ENCODE measurements around the gene IKZF1. TPM values are rescaled to one million over a fixed set of nuclear protein-coding genes. Genes with fewer than 3 reads are reported as not detected.

Gene IKZF1
- total RNA-seq, 1 experiment from 2014 or later: 0.57 TPM

- Histone ChIP-seq H3K4me2 (ENCODE audit: low read length) (no peak overlapping the region), H3K79me2 (ENCODE audit: insufficient read depth, low read length) (no peaks in the 10 kb centered on the region), H3K27me3 (ENCODE audit: insufficient read depth, low read length) (peaks cover 12% of the 10 kb centered on the region; the same call in 1 of the 2 replicates), H3K27ac (ENCODE audit: low read depth, low read length) (no peak overlapping the region), H4K20me1 (ENCODE audit: insufficient read depth) (no peaks in the 10 kb centered on the region), H3K9me3 (ENCODE audit: control insufficient read depth in 1 of 2, insufficient read depth in 1 of 2, low read depth in 1 of 2, low read length in 2 of 2) (no peaks in the 10 kb centered on the region), H3K4me1 (ENCODE audit: control insufficient read depth in 1 of 2, insufficient read depth in 2 of 2, low read length in 2 of 2) (no peaks in the 10 kb centered on the region), H3K36me3 (ENCODE audit: control insufficient read depth in 1 of 2, insufficient read depth in 2 of 2, low read length in 2 of 2) (no peaks in the 10 kb centered on the region), H2AFZ (ENCODE audit: low read depth, low read length, poor library complexity, severe bottlenecking) (no peak overlapping the region), H3K9ac (ENCODE audit: low read length) (no peak overlapping the region), H3K4me3 (replicated peaks in 1 of 2; ENCODE audit: low read depth in 1 of 2, low read length in 2 of 2) (no peak overlapping the region), H3K9me2 (ENCODE audit: insufficient read depth) (no peaks in the 10 kb centered on the region)
- ATAC-seq (no peak), DNase-seq (ENCODE audit: low read depth, low spot score) (no peak)
- TF ChIP-seq REST (IDR thresholded peaks at IDR 0.05; ENCODE audit: low read depth): no peak
- no peak for TF ChIP-seq CTCF (IDR thresholded peaks at IDR 0.05 in 2 of 3, conservative IDR thresholded peaks at IDR 0.05 in 1 of 3; ENCODE audit: borderline replicate concordance in 1 of 3, insufficient read depth in 1 of 3, low read depth in 2 of 3, low read length in 2 of 3)
- TF ChIP-seq CBX3 (IDR thresholded peaks at IDR 0.05; ENCODE audit: low read depth): no peak
- TF ChIP-seq POLR2AphosphoS5 (IDR thresholded peaks at IDR 0.05; ENCODE audit: low read depth, low read length): no peak
- no peak for TF ChIP-seq CEBPB (IDR thresholded peaks at IDR 0.05; ENCODE audit: low read depth)
- TF ChIP-seq ZFX (IDR thresholded peaks at IDR 0.05): no peak
- no TSS peak for BruUV-seq (replicated peaks)
- intact Hi-C loops (cut with micrococcal nuclease): no loop called here
- CTCF ChIA-PET: no interaction called here
- POLR2A ChIA-PET: no interaction called here
- RAD21 ChIA-PET (ENCODE audit: low non-redundant PET in 1 of 2, low total read pairs in 2 of 2, uncharacterized antibody in 2 of 2, unreplicated experiment in 2 of 2): no interaction called here
These were observed 22.9 kb downstream of the IKZF1 start for GRCh38 chr7:50327443-50327842.
